GM20000 (cell line): Measurements from ENCODE around the gene MANF.

Source experiments
- DNase-seq: peaks from one replicate; pipeline ENCODE4 v3.0.0; 2012; ENCODE audit warnings: low spot score
- TF ChIP-seq, protein P1 (sequence below): IDR thresholded peaks from 2 replicates; pipeline ENCODE4 v1.5.1; 2012; ENCODE audit warnings: mild to moderate bottlenecking, control low read depth; ENCODE audit errors: extremely low read depth, missing control alignments

Gene MANF

DNA sequence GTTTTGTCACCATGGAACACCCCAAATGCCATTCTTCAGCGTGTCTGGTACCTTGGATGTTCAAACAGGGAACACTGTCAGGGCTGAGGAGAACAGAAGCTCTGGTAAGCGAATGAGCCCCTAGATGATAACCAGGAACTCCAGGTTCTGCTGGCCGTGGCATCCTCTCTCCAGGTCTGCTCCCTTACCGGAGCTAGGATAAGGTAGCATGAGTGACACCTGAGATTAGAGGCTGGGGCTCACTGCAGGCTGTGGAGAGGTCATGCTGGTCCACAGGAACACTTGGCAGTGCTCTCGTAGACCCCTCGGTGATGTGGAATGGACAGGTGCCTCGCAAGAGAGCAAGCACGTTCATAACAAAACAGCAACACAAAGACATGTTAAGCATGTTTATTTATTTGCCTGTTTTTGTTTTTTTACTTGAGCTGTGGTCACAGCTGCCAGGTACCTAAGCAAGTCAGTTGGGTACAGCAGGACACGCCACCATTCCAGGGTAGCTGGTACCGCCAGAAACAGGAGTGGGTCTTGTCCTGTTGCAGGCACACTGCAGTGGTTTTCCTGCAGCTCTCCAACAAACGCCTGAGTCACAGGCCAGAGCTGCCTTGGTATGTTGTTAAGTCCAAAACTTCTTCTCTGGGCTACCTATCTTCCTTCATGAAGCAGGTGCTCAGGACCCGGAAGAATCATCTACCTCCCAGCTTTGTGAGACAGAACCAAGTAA is 10.6 kb downstream of the MANF start:
- TF ChIP-seq, protein P1, sequence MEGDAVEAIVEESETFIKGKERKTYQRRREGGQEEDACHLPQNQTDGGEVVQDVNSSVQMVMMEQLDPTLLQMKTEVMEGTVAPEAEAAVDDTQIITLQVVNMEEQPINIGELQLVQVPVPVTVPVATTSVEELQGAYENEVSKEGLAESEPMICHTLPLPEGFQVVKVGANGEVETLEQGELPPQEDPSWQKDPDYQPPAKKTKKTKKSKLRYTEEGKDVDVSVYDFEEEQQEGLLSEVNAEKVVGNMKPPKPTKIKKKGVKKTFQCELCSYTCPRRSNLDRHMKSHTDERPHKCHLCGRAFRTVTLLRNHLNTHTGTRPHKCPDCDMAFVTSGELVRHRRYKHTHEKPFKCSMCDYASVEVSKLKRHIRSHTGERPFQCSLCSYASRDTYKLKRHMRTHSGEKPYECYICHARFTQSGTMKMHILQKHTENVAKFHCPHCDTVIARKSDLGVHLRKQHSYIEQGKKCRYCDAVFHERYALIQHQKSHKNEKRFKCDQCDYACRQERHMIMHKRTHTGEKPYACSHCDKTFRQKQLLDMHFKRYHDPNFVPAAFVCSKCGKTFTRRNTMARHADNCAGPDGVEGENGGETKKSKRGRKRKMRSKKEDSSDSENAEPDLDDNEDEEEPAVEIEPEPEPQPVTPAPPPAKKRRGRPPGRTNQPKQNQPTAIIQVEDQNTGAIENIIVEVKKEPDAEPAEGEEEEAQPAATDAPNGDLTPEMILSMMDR, result no peak
- DNase-seq, result no peak

DNA sequence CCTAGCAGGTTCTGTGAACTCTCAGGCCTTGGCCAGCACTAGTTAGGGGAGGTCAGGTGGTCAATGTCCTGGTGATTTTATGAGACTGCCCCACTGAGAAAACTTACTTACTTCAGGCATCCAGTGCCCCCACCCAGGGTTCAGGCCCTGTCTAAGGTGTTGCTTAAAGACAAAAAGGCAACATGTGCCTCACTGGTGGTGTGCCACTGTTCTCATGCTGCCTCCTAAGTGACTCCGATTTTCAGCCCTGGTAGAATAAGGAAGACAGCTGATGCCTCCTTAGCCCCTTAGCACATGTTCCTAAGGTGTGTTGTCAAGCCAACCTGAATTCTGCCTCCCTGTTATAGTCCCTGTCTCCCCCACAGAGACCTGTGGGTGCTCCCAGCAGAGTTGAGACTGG is 11.3 kb downstream of the MANF start:
- no peak for DNase-seq
- TF ChIP-seq, protein P1, result no peak

DNA sequence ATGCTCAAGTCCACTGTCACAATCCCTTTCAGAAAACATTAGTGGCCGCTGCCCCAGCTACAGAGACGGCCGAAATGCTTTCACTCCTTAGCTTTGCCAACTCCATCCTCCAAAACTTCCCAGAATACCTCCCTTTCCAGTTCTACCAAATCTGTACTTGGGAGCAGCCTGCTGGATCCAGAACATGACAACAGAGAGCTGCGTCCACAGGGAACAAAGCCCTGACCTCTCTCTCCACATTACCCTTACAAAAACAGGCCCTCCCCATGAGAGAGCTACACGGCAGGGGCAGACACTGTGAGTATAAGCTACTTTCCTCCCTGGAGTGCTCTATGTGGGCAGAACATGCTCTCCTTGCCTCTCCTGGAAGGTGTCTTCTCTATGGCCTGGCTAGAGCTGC is 12.3 kb downstream of the MANF start:
- no peak for DNase-seq
- TF ChIP-seq, protein P1, result no peak

DNA sequence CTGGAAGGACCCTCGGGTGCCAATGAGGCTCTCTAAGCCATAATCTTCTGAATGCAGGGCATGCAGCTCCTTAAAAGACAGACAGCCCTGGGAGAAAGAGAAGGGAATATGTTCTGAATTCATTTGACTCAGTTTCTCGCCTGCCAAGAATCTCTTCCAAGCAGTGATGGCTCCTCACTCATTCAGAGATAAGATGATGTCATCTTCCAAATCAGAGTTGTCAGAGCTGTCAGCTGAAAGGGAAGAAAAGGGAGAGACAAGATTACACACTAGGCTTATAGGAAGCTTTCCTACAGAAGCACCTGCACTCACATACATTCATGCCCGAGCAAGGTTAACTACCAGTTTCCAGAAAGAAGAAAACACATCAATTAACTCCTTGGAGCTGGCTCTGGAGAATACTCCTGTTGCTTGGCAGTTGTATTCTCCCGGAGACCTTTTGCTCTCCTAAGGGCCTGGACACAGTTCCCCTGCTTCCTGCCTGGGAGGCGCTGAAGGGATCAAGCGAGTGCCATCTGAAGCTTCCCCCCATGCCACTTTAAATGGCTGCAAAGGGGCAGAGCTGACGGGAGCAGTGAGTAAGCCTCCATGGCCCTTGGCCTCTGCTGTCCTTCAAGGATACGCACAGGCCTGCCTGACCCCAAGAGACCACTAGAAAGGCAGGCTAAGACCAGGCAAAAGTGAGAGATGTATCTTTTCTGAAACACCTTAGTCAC is 13.7 kb downstream of the MANF start:
- no peak for DNase-seq
- TF ChIP-seq, protein P1, result no peak

DNA sequence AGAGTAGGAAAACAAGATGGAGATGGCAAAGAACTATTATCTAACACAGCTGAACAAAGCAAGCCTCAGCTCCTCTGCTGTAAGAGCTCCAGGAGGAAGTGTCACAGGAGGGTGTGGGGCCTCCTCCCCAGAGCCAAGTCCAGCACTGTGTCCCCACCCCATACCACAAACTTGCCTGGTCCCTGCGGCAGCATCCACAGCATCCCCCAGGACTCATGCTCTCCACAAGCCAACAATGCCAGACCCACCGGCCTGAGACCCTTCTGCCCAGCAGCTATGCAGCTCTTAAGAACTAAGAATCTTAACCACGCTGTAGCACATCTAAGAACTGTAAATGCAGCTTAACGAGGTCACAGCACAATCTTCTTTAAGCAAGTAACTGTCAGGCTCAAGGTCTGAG is 15.1 kb downstream of the MANF start:
- DNase-seq, result no peak

DNA sequence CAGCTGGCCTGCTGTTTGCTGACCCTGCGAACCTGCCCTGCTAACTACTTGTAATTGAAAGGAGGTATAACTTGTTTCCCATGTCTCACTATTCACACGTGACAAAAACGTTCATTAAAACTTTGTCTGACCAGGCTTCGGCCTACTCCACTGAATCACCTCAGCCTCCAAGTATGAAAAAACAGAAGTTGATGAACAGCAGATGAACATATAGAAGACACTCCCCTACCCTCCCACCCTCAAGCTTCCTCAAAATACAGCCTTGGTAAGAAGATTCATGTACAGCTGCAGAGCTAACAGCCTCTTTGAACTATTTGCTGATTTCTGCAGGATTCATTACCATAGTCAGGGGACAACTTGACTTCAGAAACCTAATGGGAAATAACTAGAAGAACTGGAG is 16.6 kb downstream of the MANF start:
- no peak for DNase-seq
- TF ChIP-seq, protein P1, result no peak

More for the DNA sequence above, 15.1 kb downstream of the MANF start:
- TF ChIP-seq, protein P1, result no peak

DNA sequence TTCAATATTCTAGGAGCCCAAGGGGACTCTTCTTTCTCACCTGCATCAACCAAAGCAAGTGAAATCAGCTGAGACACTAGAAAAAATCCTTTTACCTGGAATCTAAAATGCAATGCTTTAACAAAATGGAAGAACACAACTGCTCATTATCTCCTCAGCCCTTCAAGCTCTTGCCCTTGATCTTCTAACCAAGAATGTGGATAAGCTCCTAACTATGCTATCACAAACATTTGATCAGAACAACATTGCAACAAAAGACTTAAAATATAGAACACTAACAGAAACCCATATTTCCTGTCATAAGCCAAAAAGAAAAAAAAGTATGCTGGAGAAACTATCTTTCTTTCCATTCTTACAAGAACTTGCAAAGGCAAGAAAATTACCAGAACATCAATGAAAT is 18.6 kb downstream of the MANF start:
- TF ChIP-seq, protein P1, result no peak
- DNase-seq, result no peak
